ENCODE measurements around the gene GREB1. TPM values are rescaled to one million over a fixed set of nuclear protein-coding genes. Genes with fewer than 3 reads are reported as not detected.

GREB1 gene
- total RNA-seq, 6 donors from 2014 or later = 0.39 to 5.4 (median 1.6) TPM

DNA sequence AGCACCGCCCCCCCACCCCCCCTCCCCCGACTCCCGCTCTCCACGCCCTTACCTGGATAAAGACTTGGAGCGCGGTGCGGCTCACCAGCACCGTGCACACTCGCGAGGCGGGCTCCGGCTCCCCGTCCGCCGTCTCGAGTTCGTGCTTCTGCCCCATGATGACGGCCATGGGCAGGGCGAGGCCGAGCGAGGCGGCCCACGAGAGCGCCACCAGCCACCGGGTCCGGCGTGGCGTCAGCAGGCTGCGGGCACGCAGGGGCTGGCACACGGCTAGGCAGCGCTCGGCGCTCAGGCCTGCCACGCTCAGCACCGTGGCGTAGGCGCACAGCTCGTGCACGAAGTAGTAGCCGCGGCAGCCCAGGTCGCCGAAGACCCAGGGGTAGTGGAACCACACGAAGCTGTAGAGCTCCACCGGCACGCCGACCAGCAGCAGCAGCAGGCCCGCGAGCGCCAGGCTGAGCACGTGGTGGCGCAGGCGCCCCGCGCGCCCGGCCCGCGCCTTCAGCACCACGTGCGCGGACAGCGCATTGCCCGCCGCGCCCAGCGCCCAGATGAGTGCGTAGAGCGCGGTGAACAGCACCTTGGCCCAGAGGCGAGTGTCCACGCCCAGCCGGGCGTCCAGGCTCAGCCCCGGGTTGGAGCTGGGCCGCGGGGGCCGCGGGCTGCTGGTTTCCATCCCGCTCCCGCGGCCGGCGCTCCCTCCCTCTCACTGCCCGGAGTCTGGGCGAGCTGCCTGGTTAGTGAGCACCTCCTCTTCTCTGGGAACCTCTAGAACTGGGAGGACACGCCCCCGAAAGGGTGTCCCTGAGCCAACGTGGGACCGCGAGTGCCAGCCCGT, 135.8 kb downstream of the GREB1 start, which contains the start of gene NTSR2:
NTSR2 (minus strand) TSS at position 742 of the 838 bp plus-strand sequence; CDS start at position 676, 66 bp downstream.
- peak; percentile 61 to 92 for DNase-seq
- H3K4me3 ChIP-seq = no peak within 1 kb of the TSS

DNA sequence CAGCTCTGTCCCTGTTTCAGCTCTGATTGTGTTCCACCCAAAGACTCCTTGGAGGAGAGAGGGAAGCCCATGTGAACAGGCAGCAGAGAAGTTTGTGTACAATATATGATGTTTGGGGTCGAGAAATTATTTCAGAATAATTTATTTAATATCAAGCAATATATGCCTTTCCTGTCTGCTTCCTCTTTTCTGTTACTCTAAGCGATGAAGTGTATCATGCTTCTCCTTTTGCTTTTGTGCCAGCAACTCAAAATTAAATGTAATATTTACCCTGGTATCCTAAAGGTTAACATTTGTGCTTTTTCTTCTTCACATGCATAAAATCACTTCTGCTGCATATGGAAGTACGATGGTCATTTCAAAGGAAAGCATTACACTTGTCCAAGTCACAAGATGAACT, 138.6 kb downstream of the GREB1 start:
- Histone ChIP-seq H3K4me3 (no peak overlapping the region), H3K36me3 (no peaks in the 10 kb centered on the region), H3K9me3 (no peaks in the 10 kb centered on the region), H3K27ac (no peak overlapping the region), H3K27me3 (peaks cover 0 to 6% (median 0%) of the 10 kb centered on the region in 4 donors), H3K4me1 (peaks cover 0 to 10% (median 5%) of the 10 kb centered on the region in 4 donors)
- WGBS, 2 donors = 55 to 57% methylated on average over 3 of the region's 3 CpGs
- no peak for DNase-seq
- TF ChIP-seq EP300 (IDR thresholded peaks at IDR 0.05) = no peak
- TF ChIP-seq POLR2A (IDR thresholded peaks at IDR 0.05) = no peak
- TF ChIP-seq POLR2AphosphoS5 (IDR thresholded peaks at IDR 0.05) = no peak
- TF ChIP-seq, protein P1, sequence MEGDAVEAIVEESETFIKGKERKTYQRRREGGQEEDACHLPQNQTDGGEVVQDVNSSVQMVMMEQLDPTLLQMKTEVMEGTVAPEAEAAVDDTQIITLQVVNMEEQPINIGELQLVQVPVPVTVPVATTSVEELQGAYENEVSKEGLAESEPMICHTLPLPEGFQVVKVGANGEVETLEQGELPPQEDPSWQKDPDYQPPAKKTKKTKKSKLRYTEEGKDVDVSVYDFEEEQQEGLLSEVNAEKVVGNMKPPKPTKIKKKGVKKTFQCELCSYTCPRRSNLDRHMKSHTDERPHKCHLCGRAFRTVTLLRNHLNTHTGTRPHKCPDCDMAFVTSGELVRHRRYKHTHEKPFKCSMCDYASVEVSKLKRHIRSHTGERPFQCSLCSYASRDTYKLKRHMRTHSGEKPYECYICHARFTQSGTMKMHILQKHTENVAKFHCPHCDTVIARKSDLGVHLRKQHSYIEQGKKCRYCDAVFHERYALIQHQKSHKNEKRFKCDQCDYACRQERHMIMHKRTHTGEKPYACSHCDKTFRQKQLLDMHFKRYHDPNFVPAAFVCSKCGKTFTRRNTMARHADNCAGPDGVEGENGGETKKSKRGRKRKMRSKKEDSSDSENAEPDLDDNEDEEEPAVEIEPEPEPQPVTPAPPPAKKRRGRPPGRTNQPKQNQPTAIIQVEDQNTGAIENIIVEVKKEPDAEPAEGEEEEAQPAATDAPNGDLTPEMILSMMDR (IDR thresholded peaks at IDR 0.05) = no peak
- no peak for ATAC-seq (ENCODE audit: low FRiP score in 2 of 2)

More for the DNA sequence above, 135.8 kb downstream of the GREB1 start, which contains the start of gene NTSR2:
- TF ChIP-seq EP300 (IDR thresholded peaks at IDR 0.05) (no peak), POLR2A (IDR thresholded peaks at IDR 0.05) (no peak), POLR2AphosphoS5 (IDR thresholded peaks at IDR 0.05) (no peak)
- TF ChIP-seq, protein P1 (IDR thresholded peaks at IDR 0.05) = no peak
- Histone ChIP-seq H3K9me3 (no peaks in the 10 kb centered on the region), H3K4me1 (peaks cover 0 to 10% (median 5%) of the 10 kb centered on the region in 4 donors), H3K27ac (no peak within 1 kb of the TSS), H3K36me3 (no peaks in the 10 kb centered on the region), H3K27me3 (peaks cover 0 to 6% (median 0%) of the 10 kb centered on the region in 4 donors)
- WGBS, 2 donors = 3 to 36% methylated on average over 8 to 49 of the region's 93 CpGs
- peak; percentile 83 to 91 for ATAC-seq (ENCODE audit: low FRiP score in 2 of 2)

DNA sequence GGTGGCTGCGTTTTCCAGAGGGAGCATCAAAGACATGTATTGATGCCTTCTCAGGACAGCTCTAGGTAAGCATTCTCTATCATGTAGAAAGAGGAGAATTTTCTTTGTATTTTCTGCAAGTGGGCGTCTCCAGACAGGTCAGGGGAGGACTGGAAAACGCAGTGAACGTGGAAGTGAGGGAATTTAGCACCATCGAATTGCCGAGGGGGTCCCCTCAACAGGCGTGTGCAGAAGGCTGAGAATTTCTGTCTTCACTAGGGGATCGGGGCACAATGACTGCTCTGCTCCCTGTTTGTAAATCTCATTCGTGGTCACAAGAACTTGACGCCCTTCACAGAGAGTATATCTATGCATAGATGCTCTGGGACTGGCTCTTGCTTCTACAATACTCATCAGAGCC, 141.1 kb downstream of the GREB1 start:
- H3K27ac ChIP-seq = no peak overlapping the region
- no peaks in the 10 kb centered on the region for H3K9me3 ChIP-seq
- H3K4me3 ChIP-seq = no peak overlapping the region
- H3K27me3 ChIP-seq = no peaks in the 10 kb centered on the region
- 79 to 81% methylated on average over 10 of the region's 10 CpGs for WGBS, 2 donors
- H3K36me3 ChIP-seq = no peaks in the 10 kb centered on the region
- TF ChIP-seq POLR2A (IDR thresholded peaks at IDR 0.05) (no peak), EP300 (IDR thresholded peaks at IDR 0.05) (no peak), POLR2AphosphoS5 (IDR thresholded peaks at IDR 0.05) (no peak)
- TF ChIP-seq, protein P1 (IDR thresholded peaks at IDR 0.05) = no peak
- H3K4me1 ChIP-seq = peaks cover 0 to 2% (median 2%) of the 10 kb centered on the region in 4 donors
- DNase-seq (no peak), ATAC-seq (ENCODE audit: low FRiP score in 2 of 2) (no peak)

DNA sequence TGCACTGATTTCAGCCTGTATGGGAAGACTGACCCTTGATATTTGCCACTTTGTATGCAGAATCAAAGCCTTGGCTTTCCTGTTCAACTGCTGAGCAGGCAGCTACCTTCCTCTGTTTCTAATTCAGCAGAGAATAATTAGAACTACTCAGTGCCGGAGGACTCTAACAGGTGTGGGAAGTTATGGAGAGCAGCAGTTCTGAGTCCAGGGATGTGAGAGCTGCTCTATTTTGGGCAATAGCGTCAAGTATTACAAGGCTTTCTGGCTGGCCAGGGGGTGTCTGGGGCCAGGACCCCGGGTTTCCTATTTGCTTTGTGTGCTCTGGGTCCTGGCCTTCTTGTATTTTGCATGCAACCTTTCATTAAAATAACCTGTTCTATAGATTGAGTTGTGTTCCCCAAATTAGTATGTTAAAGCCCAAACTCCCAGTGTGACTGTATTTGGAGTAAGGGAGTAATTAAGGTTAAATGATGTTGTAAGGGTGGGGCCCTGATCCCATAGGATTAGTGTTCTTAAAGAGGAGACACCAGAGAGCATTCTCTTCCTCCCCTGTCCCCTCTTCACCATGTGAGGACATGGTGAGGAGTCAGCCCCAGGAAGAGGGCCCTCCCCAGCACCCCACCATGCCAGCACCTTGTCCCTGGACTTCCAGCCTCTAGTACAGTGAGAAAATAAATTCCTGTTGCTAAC, 141.7 kb downstream of the GREB1 start:
- no peaks in the 10 kb centered on the region for H3K27me3 ChIP-seq
- H3K4me3 ChIP-seq = no peak overlapping the region
- ATAC-seq (ENCODE audit: low FRiP score in 2 of 2) (no peak), DNase-seq (no peak)
- no peak overlapping the region for H3K27ac ChIP-seq
- H3K4me1 ChIP-seq = no peaks in the 10 kb centered on the region
- no peaks in the 10 kb centered on the region for H3K9me3 ChIP-seq
- H3K36me3 ChIP-seq = no peaks in the 10 kb centered on the region
- WGBS, 2 donors = 78 to 82% methylated on average over 3 of the region's 3 CpGs
- TF ChIP-seq EP300 (IDR thresholded peaks at IDR 0.05) (no peak), POLR2A (IDR thresholded peaks at IDR 0.05) (no peak), POLR2AphosphoS5 (IDR thresholded peaks at IDR 0.05) (no peak)
- TF ChIP-seq, protein P1 (IDR thresholded peaks at IDR 0.05) = no peak

Measured in upper lobe of left lung (tissue), 6 donors.